GM19324 (cell line): ENCODE results near the gene SEMA3F.
"Not testable (repeated sequence)": the region's sequence is repeated elsewhere in the genome, so short reads cannot be mapped to it uniquely, and the experiment has no call there.

ENCODE experiments used
- ATAC-seq: cut with Tn5 transposase; IDR thresholded peaks from one replicate; pipeline ENCODE4 v1.9.1; 2021; ENCODE audit warnings: mild to moderate bottlenecking, moderate library complexity; ENCODE audit not compliant: unreplicated experiment, low FRiP score

SEMA3F gene

GRCh38 chr3:50207359-50208042 lies 52.4 kb downstream of the SEMA3F start:
- ATAC-seq = no peak

GRCh38 chr3:50208677-50209344 lies 53.7 kb downstream of the SEMA3F start:
- no peak for ATAC-seq

- no peak for ATAC-seq
Observed at GRCh38 chr3:50210176-50210509, 55.0 kb downstream of the SEMA3F start.

- ATAC-seq = no peak
Observed at GRCh38 chr3:50210510-50211367, 55.6 kb downstream of the SEMA3F start.

GRCh38 chr3:50211368-50211717 lies 56.2 kb downstream of the SEMA3F start:
- ATAC-seq = not testable (repeated sequence)

- no peak for ATAC-seq
Observed at GRCh38 chr3:50211930-50212329, 56.8 kb downstream of the SEMA3F start.

- no peak for ATAC-seq
Observed at GRCh38 chr3:50212502-50212901, 57.4 kb downstream of the SEMA3F start.

GRCh38 chr3:50212971-50213370 lies 57.8 kb downstream of the SEMA3F start:
- ATAC-seq = no peak

GRCh38 chr3:50213373-50213772 lies 58.2 kb downstream of the SEMA3F start:
- ATAC-seq = no peak

- no peak for ATAC-seq
Observed at GRCh38 chr3:50214824-50215223, 59.7 kb downstream of the SEMA3F start.

- ATAC-seq = no peak
Observed at GRCh38 chr3:50215529-50215928, 60.4 kb downstream of the SEMA3F start.

- no peak for ATAC-seq
Observed at GRCh38 chr3:50217681-50218080, 62.6 kb downstream of the SEMA3F start.

GRCh38 chr3:50218448-50218847 lies 63.3 kb downstream of the SEMA3F start:
- ATAC-seq = no peak

- no peak for ATAC-seq
Observed at GRCh38 chr3:50219285-50219684, 64.2 kb downstream of the SEMA3F start.

GRCh38 chr3:50220109-50220508 lies 65.0 kb downstream of the SEMA3F start:
- no peak for ATAC-seq

- ATAC-seq = no peak
Observed at GRCh38 chr3:50221051-50221410, 65.9 kb downstream of the SEMA3F start.

GRCh38 chr3:50221411-50222168 lies 66.5 kb downstream of the SEMA3F start:
- ATAC-seq = no peak

GRCh38 chr3:50222169-50222528 lies 67.0 kb downstream of the SEMA3F start:
- ATAC-seq = no peak

- ATAC-seq = no peak
Observed at GRCh38 chr3:50224639-50225038, 69.5 kb downstream of the SEMA3F start.

- ATAC-seq = peak; percentile 32
Observed at GRCh38 chr3:50226888-50227389, 71.8 kb downstream of the SEMA3F start.
